Stimulated activated CD8-positive, alpha-beta memory T cell treated with anti-CD3 and anti-CD28 coated beads, Interleukin-15, amount 100 ng/mL, for 4 hours (primary cell): ENCODE results near the gene RTL5.
"Not testable (repeated sequence)": the region's sequence is repeated elsewhere in the genome, so short reads cannot be mapped to it uniquely, and the experiment has no call there.

ENCODE experiments used
- DNase-seq, 2 donors: peaks; one replicate each; pipeline ENCODE4 v3.0.0-alpha.2; 2020; ENCODE audit warnings: low read depth in 2 of 2

Gene RTL5

GRCh38 chrX:72131317-72132294 is at the start of gene RTL5:
Gene RTL5 (minus strand): TSS chrX:72131915.
- DNase-seq, result peak; percentile 44 to 46

- no peak for DNase-seq
Measured at GRCh38 chrX:72180539-72180938, 48.8 kb upstream of the RTL5 start.

DNA sequence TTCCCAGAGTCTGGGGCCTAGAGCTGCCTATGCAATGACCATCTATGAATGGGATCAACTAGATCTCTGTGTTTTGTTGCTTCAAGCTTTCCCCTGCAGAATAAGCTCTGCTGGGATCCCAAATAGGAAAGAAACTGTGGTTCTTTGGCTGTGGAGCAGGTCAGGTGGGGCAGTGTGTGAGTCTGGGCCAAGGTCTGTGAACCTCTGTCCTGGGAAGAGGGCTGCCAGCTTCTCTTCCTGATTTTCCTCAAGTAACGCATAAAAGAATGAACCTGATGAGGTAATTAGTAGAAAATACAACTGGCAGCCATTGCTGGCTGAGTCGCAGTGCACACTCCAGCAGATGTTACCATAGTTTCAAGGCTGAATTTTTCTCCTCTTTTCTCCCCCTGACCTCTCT is 45.3 kb upstream of the RTL5 start:
- no peak for DNase-seq

- not testable (repeated sequence) for DNase-seq
Measured at GRCh38 chrX:72176289-72176688, 44.6 kb upstream of the RTL5 start.

- no peak for DNase-seq
Measured at GRCh38 chrX:72169008-72169728, 37.5 kb upstream of the RTL5 start.

GRCh38 chrX:72165551-72165950 is 33.8 kb upstream of the RTL5 start:
- DNase-seq, result no peak

DNA sequence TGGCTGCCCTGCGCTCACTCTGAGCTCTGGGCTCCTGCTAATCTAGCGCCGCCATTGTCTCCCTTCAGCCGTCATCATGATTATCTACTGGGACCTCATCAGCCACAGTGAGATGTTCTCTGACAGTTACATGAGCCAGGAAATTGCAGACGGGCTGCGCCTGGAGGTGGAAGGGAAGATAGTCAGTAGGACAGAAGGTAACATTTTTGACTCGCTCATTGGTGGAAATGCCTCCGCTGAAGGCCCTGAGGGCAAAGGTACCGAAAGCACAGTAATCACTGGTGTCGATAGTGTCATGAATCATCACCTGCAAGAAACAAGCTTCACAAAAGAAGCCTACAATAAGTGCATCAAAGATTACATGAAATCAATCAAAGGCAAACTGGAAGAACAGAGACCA is 28.1 kb upstream of the RTL5 start:
- DNase-seq, result no peak

DNA sequence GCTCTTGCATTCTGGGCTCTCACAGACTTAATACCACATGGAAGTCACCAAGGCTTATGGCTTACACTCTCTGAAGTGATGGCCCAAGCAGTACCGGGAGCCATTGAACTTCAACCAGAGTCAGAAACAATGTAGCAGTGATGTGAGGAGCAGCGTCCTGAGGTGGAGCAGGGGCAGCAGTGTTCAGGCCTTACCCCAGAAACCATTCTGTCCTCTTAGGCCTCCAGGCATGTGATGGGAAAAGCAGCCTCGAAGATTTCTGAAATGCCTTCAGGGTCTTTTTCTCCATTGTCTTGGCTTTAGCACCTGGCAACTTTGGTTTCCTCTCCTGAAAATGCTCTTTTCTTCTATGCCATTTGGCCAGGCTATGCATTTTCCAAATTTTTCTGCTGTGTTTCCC is 27.1 kb upstream of the RTL5 start:
- DNase-seq, result no peak

DNA sequence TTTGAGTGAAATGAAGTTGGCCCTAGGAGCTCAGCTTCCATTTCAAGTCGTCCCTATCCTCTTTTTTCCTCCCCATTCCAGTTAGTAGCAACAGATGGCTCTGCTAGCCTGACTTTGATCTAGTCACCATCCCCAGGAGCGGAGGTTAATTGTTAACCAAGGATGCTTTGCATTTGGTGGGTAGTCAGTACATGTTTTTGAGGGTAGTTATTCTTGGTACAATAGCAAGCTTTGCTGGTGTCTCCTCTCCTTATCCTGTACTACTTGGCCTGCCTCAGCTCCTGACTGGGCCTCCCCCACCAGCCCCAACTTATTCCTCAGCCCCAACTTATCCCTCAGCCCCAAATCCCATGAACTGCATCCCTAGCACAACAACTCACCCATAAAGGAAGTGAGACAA is 14.8 kb upstream of the RTL5 start:
- no peak for DNase-seq

GRCh38 chrX:72145181-72145580 is 13.5 kb upstream of the RTL5 start:
- DNase-seq, result no peak

GRCh38 chrX:72143609-72143907 is 11.8 kb upstream of the RTL5 start:
- DNase-seq, result no peak

DNA sequence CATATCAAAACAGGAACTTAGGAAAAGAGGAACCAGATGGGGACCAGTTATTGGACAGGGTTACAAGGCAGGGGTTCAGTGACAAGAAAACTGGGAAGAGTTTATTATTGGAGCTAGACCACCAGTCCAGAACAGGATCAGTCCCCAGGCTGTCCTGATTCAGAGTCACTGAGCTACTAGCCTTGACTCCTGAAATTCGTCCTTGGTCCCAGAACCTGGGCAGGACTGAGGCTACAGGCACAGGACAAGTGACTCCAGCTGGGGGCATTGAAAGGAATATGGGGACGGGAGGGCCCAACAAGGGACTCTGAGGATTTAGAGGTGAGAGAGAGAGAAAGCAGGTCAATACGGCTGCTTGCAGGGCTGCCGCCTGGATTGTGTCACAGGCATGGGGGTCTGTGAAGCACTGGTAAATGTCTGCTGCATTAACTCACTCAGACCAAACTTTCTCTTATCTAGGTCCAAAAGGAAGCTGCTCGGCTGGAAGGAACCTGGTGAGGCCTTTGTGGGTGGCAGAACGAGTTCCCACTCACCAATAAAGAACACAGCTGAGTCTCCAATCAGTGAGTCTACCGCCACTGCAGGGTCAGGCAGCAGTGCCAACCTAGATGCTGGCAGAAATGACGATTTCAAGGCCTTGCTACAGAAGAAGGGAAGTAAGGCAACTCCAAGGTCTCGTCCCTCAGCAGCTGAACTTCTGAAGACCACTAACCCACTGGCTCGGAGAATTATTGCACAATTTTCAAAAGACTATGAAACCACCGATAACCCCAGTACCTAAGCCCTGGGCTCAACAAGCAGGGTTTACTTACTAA is 11.3 kb upstream of the RTL5 start:
- no peak for DNase-seq

DNA sequence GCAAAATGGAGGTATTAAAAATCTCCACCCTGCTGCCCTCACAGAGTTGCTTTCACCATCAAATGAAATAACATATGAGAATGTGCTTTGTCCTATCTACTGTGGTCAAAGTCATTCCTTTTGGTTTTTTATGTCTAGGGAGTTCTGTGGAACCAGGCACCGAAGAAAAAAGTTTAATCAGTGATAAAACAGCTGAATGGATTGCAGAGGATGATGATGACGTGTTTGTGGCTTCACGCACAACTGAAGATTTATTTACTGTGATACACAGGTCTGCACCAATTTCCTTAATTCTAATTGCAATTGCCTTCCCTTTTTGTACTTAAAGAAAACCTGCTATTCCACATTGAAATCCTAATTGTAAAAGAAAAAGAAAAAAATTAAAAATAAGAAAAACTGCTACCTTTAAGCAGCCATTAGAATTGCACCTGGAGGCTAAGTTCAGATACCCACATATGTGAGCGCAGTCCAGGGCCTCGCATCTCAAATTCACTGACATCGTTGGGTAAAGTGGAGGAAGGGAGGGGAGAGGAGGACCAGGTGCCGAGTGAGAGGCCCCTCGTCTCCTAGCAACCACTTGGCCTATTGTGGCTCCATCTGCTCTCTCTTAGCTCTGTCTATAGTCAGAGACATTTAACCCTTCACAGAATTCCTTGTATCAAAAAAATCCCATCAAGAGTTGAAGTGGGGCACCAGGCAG is 10.5 kb upstream of the RTL5 start:
- no peak for DNase-seq

GRCh38 chrX:72141372-72142004 is 9.8 kb upstream of the RTL5 start:
- DNase-seq, result no peak

- DNase-seq, result no peak
Measured at GRCh38 chrX:72139538-72139937, 7.8 kb upstream of the RTL5 start.

DNA sequence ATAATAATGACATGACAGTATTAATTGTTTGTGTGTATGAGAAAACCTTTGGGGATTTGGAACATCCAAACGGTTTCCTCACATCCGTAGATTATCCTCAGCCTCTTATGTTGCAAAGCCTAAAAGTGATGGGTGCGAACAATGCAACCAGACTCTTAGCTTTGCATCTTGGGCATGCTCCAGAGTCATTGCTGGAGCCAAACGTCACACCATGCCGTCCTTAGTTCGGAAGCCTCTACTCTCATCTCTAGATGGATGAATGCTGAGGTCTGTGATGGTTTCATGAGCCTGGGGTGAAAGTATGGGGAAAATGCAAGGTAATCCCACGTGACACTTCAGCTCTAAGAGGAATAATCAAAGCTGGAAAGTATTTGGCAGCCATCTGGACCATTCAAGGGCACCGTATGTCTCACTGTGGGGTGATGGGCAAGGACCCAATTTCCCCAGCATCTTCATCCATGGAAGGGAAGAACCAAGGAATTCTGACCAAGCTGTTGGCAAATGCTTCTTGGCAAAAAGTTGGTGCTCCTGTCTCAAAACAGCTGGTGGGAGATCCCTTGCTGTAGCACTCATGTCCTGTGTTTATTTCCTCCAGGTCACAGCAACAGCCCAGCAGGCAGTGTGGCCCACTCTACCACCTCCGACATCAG is 6.3 kb upstream of the RTL5 start:
- no peak for DNase-seq

GRCh38 chrX:72133851-72134546 is 2.3 kb upstream of the RTL5 start:
- DNase-seq, result no peak

DNA sequence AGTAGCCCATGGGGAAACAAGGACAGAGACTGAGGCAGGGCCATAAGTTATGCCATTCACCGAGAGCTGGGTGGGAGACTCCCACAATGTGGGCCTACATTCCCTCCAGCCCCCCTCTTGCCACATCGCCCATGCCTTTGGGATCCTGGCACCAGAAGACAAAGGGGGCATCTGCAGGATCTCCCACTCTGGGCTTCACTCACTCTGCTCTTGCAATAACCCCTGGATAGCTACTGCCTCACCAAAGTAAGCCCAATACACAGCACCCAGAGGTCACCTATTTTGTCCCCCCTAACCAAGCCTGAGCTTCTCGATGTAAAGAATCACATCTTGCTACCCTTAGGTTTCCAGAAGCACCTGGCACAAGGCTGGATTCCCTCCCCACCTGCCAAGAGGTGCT is 741 bp upstream of the RTL5 start:
- DNase-seq, result no peak

- DNase-seq, result no peak
Measured at GRCh38 chrX:72130762-72131250, 909 bp downstream of the RTL5 start.
